ENCODE results near the gene EXOC2. TPM values are rescaled to one million over a fixed set of nuclear protein-coding genes. Genes with fewer than 3 reads are reported as not detected.

Gene EXOC2
- total RNA-seq, 2 donors from 2014 or later: 12.9 to 16.1 TPM

DNA sequence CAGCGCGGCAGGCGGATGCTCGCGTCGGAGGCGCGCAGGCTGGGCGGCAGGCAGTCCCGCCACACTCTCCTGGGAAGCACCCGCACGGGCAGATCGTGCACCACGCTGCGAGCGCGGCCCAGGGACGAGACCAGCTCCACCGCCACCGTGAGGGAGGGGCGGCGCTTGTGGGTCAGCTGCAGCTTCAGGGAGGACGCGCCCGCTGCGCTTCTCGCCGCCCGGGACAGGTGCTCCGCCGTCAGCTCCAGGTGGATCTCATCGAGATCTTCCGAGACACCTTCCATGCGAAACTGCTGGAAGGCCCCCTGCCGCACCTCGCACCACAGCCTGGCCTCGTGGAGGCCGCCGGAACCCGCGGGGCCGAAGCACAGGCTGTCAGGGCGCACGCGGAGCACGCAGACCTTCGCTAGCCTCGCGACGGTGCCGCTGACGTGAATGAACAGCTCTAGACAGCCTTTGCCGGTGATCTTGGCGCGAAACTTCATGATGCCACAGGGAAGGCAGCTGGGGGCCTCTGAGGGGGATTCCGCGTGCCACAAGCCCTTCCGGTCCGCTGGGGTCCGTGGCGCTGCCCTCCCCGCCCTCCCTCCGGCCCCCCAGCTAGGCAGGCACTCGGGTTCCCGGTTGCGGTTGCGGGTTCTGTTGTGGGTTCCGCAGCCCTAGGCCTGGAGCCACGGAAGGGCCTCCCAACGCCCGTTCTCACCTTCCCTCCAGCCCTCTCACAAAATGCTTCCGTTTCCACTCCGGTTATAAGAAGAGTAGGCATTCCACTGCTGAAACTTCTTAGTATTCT lies 36.3 kb downstream of the EXOC2 start, which contains the start of gene HUS1B:
HUS1B (minus strand) TSS at position 641 of the 793 bp plus-strand sequence; CDS start at position 485, 156 bp downstream.
- DNase-seq (ENCODE audit: low spot score): no peak
- H3K27me3 ChIP-seq: no peaks in the 10 kb centered on the region
- H3K36me3 ChIP-seq: peaks cover 5% of the 10 kb centered on the region
- peaks cover 4 to 29% of the 10 kb centered on the region in 2 donors for H3K4me1 ChIP-seq
- TF ChIP-seq CTCF (IDR thresholded peaks at IDR 0.05): no peak
- peaks cover 0 to 12% of the 10 kb centered on the region in 2 donors for H3K9me3 ChIP-seq
- H3K4me3 ChIP-seq: no peak within 1 kb of the TSS
- peak within 1 kb of the TSS in 1 of 2 donors; percentile 13 for H3K27ac ChIP-seq

- Histone ChIP-seq H3K36me3 (peaks cover 5% of the 10 kb centered on the region), H3K9me3 (peaks cover 0 to 12% of the 10 kb centered on the region in 2 donors), H3K27me3 (no peaks in the 10 kb centered on the region), H3K4me3 (no peak overlapping the region), H3K4me1 (peaks cover under 1 to 18% of the 10 kb centered on the region in 2 donors), H3K27ac (no peak overlapping the region)
- no peak for DNase-seq (ENCODE audit: low spot score)
- no peak for TF ChIP-seq CTCF (IDR thresholded peaks at IDR 0.05)
These were observed 38.8 kb downstream of the EXOC2 start for GRCh38 chr6:654136-654535.

DNA sequence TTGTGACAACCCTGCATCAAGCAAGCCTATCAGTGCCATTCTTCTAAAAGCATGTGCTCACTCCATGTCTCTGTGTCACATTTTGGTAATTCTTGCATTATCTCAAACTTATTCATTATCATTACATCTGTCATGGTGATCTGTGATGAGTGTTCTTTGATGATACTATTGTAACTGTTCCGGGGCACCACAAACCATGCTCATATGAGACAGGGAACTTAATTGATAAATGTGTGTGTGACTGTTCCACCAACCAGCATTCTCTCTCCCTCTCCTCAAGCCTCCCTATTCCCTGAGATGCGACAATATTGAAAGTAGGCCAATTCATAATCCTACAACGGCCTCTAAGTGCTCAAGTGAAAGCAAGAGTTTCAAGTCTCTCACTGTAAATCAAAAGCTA lies 40.1 kb downstream of the EXOC2 start:
- H3K9me3 ChIP-seq: peaks cover 0 to 12% of the 10 kb centered on the region in 2 donors
- no peaks in the 10 kb centered on the region for H3K27me3 ChIP-seq
- H3K36me3 ChIP-seq: peaks cover 5% of the 10 kb centered on the region
- DNase-seq (ENCODE audit: low spot score): no peak
- H3K4me3 ChIP-seq: no peak overlapping the region
- peaks cover 0 to 7% of the 10 kb centered on the region in 2 donors for H3K4me1 ChIP-seq
- no peak overlapping the region for H3K27ac ChIP-seq
- TF ChIP-seq CTCF (IDR thresholded peaks at IDR 0.05): no peak

- Histone ChIP-seq H3K36me3 (no peaks in the 10 kb centered on the region), H3K4me3 (no peak overlapping the region), H3K27ac (no peak overlapping the region), H3K27me3 (no peaks in the 10 kb centered on the region), H3K9me3 (peaks cover 0 to 12% of the 10 kb centered on the region in 2 donors), H3K4me1 (no peaks in the 10 kb centered on the region)
- DNase-seq (ENCODE audit: low spot score): no peak
- no peak for TF ChIP-seq CTCF (IDR thresholded peaks at IDR 0.05)
These were observed 42.8 kb downstream of the EXOC2 start for GRCh38 chr6:650098-650497.

- no peak for TF ChIP-seq CTCF (IDR thresholded peaks at IDR 0.05)
- no peaks in the 10 kb centered on the region for H3K27me3 ChIP-seq
- H3K9me3 ChIP-seq: no peaks in the 10 kb centered on the region
- no peak overlapping the region for H3K4me3 ChIP-seq
- DNase-seq (ENCODE audit: low spot score): no peak
- H3K27ac ChIP-seq: no peak overlapping the region
- H3K36me3 ChIP-seq: no peaks in the 10 kb centered on the region
- no peaks in the 10 kb centered on the region for H3K4me1 ChIP-seq
These were observed 50.1 kb downstream of the EXOC2 start for GRCh38 chr6:642805-643204.

All from right atrium auricular region (tissue), 2 donors.